HG03442 (cell line): ENCODE results near the gene MYBPH.

Experiments
- ATAC-seq: cut with Tn5 transposase; IDR thresholded peaks from one replicate; pipeline ENCODE4 v1.9.1; 2021; ENCODE audit warnings: mild to moderate bottlenecking, moderate library complexity; ENCODE audit not compliant: unreplicated experiment

Gene MYBPH

DNA sequence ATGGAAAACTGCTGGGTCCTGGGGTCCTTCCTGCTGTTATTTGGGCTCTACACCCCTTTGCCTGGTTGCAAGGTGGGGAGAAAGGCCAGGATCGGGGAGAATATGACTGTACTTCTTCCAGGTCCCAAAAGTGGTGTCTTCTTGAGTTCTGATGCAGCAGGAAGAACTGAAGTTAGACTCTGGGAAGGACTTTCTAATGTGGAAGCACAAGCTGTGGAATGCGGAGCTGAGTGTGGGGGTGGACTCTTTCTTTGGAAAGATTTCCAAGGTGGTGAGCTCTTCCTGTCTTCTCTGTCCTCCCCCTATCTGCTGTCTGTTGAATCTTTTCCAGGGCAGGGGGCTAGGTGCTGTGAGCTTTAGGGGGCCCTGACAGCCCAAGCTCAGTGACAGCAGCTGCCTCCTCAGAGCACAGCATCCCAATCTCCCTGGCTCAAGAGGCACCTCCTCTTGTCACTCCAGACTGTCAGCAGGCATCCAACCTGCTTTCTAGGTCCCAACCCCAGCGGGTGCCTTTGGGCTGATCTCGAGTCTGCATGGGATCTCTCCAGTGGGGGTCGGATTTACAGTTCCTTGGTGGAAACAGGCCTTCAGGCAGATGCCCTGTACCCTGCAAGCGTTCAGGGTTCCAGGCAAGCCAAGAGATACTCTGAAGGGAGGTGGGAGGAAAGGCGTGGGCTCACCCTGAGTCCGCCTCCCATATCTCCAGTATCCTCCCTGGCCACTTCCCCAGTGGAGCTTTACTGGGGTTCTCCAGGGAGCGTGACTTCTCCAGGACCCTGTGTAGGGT is 24.9 kb downstream of the MYBPH start:
- no peak for ATAC-seq

DNA sequence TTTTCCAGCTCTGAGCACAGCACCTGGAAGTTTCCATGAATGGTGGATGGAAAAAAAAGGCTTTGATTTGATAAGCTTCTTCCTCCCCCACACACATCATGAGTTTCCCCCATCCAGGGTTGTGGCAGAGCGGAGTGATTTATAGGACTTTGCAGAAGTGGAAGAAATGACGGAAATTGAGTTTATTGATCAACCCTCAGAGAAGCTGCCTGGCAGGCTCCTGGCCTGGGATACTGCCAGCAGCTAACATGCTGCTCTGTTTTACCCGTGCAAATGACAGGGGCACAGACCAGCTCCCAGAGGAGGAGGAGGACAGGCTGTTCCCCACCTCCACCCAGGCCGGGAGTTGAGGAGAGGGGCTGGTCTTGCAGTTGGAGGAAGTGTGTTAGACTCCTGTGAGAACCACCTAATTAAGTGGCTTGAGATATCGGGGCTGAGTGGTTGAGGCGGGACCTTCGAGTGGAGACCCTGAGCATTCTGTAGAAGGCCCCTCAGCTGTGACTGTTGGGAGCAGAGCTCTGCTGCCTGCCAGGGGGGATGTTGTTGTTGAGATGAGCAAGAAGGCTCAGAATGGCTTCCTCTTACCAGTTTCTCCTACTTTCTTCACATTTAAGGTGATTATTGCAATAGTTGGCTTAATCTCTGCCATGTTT is 26.3 kb downstream of the MYBPH start:
- no peak for ATAC-seq

DNA sequence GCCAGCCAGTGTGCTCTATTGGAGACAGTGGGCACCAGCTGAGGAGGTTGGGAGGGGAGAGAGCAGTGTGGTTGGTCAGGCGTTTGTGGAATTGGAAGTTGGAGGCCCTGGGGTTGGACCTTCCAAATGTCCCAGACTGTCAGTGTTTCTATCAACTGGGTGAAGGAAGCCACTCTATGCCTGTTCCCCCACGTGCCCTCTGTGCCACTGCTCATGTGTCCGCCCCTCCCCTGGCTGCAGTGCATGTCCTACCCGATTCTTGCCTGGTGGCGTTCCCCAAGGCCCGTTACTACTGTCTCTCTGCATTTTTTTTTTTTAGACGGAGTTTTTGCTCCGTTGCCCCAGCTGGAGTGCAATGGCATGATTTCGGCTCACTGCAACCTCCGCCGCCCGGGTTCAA is 27.0 kb downstream of the MYBPH start:
- ATAC-seq, result no peak

DNA sequence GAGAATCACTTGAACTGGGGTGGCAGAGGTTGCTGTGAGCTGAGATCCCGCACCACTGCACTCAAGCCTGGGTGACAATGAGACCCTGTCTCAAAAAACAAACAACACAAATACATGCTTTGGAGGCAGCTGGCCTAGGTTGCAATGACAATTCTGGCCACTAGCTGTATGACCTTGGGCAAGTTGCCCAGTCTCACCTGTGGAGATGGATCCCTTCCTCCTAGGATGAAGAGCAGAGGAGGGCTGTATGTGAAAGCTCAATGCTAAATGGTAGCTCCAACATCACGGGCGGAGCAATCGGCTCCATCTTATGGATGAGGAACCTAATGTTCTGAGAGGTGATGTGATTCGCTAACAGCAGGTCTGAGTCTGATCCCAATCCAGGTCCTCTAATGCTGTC is 27.5 kb downstream of the MYBPH start:
- no peak for ATAC-seq

DNA sequence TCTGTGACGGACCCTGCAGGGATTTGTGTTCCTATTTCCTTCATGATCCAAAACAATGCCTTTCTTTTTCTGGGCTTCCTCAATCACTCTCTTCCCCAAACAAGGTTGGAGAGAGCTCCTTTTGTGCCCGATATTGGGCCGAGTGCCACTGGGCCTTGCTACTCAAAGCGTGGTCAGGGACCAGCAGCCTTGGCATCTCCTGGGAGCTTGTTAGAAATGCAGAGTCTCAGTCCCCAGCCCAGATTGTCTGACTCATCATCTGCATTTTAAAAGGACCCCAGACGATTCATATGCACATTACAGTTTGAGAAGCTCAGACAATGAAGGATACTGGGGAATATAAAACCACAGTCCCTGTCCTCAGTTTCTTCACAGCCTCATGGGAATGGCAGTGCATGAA is 28.2 kb downstream of the MYBPH start:
- ATAC-seq, result no peak

DNA sequence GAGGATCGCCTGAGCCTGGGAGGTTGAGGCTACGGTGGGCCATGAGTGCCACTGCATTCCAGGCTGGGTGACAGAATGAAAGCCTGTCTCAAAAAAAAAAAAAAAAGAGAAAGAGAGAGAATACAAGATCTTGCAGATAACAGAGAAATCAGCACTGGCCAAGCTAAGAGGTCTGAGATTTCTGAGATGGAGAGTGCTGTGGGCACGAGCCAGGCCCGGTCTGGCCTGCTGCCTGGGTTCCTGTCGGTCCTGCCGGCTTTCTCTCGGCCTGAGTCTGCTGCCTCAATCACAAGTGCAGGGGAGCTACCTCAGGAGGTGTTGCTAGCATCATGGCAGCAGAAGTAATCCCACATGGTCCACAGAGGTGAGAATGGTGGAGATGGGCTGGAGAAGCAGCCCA is 29.1 kb downstream of the MYBPH start:
- no peak for ATAC-seq

DNA sequence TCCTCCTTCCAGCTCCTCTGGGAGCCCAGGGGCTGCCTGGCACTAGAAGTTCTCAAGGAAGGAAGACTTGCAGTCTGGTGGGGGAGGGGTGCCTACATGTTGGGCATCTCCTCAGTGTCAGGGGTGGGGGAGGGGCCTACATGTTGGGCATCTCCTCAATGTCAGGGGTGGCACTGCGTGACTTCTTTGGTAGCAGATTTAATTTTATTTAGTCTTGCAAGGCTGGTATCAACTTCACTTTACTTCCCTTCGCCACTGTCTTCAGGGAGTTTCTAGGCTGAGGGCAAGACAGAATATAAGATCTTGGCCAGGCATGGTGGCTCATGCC is 29.6 kb downstream of the MYBPH start:
- ATAC-seq, result no peak

DNA sequence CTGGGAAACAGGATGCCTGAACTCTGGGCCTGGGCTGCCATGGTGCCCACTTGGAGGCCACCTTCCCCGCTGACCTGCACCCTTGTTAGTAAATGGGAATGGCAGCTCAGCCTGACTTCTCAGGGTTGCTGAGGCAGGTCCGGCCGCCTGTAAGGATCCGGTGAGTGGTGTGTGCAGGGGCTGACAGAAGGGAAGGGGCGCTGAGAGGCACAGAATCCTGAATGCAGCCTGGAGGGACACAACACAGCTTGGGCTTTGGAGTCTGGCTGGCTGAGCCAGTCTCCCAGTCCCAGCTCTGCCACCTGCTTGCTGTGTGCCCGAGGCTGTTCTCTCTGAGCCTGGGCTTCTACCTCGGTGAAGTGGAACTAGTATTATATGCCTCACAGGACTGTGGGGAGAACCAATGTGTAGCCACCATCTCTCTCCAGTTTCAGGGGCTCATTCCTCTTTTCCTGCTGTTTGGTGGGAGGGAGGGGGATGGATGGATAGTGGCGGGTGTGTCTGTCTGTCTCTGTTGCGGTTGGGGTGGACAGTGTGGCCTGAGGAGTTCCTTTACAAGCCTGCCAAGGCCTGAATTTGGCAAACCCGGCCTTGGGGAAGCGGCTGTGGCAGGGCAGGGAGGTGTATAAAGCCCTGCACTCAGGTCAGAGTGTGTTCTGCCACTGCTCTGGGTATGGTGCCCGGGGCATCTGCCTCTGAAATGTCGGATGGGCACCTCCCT is 30.1 kb downstream of the MYBPH start:
- no peak for ATAC-seq

DNA sequence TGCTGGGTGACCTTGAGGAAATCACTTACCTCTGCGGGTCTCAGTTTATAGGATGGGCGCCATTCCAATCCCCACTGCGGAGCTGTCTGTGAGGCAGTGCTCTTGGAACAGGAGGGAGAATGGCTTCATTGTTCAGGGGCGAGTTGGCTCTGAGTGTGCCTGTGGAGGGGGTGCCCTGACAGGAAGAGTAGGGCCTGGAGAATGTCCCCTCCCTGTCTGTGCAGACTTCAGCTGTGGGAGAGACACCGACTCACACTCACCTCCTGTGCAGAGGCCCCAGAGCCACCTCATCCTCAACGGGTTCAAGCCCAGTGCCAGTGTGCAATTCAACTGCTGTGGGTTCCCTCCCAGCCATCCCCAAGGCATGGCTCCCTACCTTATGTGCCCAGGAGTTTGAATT is 31.0 kb downstream of the MYBPH start:
- ATAC-seq, result no peak

DNA sequence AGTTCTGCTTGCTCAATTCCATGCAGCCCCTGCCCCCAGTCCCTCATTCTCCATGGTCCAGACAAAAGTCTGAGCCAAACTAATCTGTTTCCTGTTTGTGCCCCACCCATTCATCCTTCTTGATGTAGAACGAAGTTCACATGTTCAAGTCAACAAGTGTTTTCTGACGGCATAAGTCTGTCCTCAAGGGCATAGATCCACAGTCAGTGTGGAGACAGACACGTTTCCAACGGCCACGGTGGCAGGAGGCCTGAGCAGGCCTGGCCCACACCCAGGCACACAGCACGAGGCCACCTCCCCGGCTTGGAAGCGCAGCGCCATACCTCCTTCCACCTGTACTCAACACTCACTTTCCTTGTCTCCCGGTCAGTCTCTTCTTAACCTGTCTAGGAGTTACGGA is 32.0 kb downstream of the MYBPH start:
- no peak for ATAC-seq

DNA sequence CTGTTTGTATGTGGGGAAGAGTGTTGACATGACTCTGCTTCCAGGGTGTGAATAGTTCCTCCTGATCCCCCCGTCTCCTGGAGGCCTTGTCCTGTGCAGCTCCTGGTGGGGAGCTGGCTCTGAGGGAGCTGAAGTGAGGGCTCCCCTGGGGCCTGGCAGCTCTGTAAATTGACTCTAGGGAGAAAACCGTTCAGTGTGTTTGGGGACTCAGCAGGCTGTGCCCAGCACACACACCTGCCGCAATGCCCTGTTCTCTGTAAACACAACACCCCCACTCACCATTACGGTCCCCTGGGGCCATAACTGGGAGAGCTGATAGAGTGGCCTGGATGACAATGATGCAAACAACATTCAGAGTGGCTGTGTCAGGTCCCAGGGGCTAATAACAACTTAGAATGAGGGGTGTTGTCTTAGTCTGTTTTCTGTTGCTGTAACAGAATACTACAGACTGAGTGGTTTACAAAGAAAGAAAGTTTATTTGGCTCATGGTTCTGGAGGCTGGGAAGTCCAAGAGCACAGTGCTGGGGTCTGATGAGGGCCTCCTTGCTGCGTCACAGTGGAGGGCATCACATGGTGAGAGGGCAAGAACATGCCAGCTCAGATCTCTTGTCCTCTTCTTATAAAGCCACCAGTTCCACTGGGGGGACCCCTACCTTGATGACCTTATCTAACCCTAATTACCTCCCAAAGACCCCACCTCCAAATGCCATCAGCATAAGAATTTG is 32.8 kb downstream of the MYBPH start:
- no peak for ATAC-seq

DNA sequence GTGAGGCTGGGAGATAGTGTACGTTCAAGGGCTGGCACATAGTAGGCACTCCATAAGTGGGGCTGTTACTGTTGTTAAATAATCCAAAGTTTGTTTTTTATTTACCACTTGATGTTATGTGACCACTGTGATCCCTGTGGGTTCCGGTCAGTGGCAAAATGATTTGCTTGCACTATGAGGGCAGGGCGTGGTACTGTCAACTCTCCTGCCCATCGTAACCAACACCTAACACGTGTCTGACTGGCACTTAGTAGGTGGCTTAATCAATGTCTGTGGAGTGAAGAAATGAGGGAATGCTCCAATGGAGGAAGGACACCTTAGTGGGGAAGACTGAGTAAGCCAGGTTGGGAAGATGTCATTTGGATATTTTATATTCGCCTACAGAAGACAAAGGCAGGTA is 33.5 kb downstream of the MYBPH start:
- no peak for ATAC-seq

DNA sequence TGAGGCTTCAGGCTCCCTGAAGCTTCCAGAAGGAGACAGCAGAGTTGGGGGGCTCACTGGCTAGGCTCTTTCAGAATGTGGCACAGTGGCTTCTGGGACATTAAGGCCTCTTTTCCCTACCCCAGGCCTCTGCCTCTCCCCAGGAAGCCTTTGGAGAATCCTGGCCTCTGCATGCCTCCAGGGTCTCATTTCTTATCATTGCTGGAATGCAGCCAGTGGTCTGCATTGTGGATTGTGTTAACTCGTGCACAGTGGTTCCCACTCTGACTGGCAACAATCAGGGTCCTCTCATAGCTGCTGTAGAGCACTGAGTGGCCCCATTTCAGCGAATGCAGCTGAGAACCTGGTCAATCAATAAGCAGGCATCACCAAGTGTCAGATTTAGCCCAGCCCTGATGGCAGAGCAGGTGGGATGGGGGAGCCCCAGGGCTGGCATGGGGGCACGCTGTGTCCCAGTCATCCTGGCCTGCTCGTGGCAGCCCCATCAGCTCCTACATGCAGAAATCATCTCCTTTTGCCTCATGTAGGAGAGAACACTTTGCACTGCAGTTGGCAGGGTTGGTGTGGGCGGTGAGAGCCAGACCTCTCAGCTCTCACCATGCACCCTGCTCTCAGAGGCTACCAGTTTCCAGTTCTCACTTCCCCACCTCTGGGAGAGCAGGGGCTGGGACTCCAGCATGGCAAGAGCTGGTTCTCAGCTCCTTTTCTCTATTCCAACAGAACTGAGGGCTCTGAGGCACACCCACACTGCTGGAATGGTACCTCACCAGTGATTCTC is 34.7 kb downstream of the MYBPH start:
- no peak for ATAC-seq

DNA sequence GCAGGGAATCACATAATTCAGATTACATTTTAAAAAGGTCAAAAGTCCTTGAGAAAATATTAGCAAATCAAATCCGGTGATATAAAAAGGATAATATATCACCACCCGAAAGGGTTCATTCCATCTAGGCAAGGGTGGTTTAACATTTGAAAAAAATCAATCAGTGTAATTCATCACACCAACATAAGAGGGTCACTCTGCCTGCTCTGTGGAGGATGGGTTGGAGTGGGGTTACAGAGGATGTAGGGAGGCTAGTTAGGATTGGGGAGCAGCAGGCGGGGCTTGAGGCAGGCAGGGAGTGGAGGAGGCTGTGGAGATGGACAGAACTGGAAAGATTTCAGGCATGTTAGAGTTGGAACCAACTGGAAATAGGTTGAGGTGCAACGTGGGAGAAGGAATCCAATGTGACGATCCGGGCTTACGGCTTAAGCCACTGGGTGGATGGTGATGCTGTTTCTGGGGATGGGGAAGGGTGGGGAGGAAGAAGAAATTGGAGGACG is 35.6 kb downstream of the MYBPH start:
- no peak for ATAC-seq

DNA sequence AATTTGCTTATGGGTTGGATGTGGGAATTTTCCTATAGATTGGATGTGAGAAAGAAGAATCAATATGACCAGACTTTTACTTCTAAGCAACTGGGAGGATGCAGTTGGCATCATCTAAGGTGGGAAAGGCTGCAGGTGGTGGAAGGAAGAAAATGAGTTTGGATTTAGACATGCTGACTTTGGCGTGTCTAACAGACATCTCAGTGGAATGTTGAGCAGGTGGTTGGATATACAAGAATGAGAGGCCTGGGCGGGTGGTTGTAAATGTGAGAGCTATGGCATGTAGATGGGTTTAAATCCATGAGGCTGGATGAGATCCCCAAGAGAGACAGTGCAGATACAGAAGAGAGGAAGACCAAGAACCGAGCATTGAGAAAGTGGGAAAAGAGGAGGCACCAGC is 37.6 kb downstream of the MYBPH start:
- ATAC-seq, result no peak

DNA sequence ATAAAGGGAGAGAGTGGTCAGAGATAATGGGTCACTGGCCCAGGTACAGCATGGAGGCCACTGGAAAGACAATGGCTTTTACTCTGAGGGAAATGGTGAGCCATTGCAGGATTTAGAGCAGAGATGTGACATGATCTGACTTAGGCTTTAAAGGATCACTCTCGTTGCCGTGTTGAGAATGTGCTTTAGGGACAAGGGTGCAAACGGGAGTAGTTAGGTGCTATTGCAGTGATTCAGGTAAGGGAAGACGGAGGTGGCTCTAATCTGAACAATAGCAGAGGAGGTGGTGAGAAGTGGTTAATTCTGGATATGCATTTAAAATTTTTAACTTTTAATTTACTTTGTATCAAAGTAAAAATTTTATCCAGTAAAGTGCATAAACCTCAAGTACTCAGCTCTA is 38.3 kb downstream of the MYBPH start:
- no peak for ATAC-seq

DNA sequence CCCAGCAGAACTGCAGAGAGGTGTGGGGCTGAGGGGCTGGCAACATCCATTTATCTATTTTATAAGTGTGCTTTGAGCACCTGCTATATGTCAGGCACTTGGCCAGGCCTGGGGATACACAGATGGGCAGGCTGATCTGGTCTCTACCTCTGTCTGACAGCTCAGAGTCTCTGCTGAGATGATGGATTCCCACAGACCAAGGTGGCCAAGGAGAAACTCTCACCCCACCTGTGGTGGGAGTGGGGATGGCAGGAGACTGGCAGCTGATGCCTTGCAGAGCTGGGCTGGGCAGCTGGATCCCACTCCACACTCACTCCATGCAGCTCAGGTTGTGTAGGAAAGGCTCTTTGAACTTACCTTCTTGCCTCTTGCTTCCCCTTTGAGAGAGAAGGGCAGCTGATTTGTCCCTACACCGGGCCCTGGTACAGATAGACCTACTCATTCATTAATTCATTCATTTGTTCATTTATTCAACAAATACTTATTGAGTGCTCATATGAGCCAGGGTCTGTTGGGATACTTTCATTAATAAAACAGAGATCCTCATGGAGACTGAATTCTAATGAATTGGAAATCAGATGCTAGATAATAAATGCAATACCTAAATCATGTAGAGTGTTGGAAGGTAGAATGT is 39.1 kb downstream of the MYBPH start:
- no peak for ATAC-seq

DNA sequence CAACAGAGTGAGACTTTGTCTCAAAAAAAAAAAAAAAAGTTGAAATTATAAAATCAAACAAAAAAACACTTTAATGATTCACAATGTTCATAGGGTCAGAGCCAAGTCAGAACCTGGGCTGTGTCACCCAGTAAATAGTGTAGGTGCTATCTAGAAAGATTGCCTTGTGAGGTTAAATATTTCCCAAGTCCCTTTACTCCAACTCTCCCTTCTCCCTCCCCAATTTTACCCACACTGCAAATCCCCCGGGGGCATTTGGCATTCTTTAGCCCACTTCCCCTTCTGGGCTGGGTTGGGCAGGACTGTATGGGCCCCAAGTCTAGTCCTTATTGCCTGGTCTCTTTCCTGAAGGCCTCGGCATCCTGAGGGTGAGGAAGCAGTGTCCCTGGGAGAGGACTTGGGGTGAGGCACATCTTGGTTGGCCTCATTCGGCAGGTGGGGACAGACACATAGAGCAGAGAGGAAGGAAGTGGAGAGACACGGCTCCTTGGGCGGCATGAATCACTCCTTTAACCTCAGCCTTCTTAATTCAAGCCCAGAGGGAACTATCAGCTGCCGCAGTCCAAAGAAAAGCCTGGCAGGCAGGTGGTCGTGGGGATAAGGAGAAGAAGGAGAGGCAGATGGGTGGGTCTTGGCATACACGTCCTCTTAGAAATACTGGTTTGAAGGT is 39.9 kb downstream of the MYBPH start:
- ATAC-seq, result no peak

DNA sequence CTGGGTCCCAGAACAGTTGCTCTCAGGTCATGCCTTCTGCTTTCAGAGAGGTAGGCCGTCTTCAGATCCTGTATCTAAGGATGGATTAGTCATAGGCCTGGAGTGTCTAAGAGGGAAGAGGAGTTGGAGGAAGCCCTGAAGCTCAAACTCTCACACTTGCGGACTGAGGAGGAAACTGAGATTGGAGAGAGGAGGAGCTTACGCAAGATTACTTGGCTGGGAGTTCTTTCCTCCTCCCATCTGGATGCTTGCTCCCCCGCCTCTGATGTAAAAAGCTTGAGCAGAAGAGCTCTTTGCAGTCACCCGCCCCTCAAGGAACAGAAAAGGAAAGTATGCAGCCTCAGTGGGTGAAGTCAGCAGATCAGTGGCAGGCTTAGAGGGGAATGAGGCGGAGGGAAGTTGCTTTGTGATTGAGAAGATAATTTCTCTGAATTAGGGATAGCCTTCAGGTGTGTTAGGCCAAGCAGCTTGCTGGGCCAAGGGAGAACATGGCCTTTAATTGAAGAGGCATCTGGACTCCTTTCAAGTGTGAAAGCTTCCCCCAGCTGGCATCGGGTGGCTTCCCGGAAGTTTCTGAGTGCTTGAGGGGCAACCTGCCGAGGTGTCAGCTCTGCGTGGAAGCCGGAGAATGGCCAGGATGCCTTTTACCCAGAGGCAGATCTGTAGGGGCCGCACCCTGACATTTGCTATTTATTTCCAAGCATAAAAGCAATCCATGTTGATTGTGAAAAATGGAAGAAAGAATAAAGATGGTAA is 41.5 kb downstream of the MYBPH start:
- ATAC-seq, result no peak
